Astrocyte (in vitro differentiated cells and primary cell): ENCODE data around the gene WNT1. TPM values are rescaled to one million over a fixed set of nuclear protein-coding genes. Genes with fewer than 3 reads are reported as not detected.

ENCODE experiments used
- DNase-seq: peaks from one replicate; pipeline ENCODE4 v3.0.0-alpha.2; 2010; ENCODE audit warnings: low read depth
- FAIRE-seq: peaks from 2 replicates; lab custom pipeline; 2011; peaks lifted over from hg19 to GRCh38; lab: Jason Lieb, UNC
- H2AFZ ChIP-seq: 2 replicates; pipeline ENCODE4 v1.6.0; 2012; ENCODE audit warnings: low read depth, low read length, inconsistent platforms
- H3K27ac ChIP-seq: 2 replicates; pipeline ENCODE4 v1.5.1; 2011; ENCODE audit warnings: low read depth, low read length, inconsistent platforms
- H3K27me3 ChIP-seq: 2 replicates; pipeline ENCODE4 v1.6.0; 2011; ENCODE audit warnings: low read length, inconsistent platforms; ENCODE audit not compliant: insufficient read depth
- H3K36me3 ChIP-seq: 2 replicates; pipeline ENCODE4 v1.5.1; 2011; ENCODE audit warnings: low read length, inconsistent platforms; ENCODE audit not compliant: insufficient read depth
- H3K4me1 ChIP-seq: 2 replicates; pipeline ENCODE4 v1.5.1; 2011; ENCODE audit warnings: low read length, inconsistent platforms; ENCODE audit not compliant: insufficient read depth
- H3K4me2 ChIP-seq: 2 replicates; pipeline ENCODE4 v1.6.0; 2012; ENCODE audit warnings: low read length, inconsistent platforms
- H3K4me3 ChIP-seq: 2 replicates; pipeline ENCODE4 v1.5.1; 2011; ENCODE audit warnings: low read depth, mild to moderate bottlenecking, low read length, inconsistent platforms; ENCODE audit not compliant: insufficient read depth
- H3K79me2 ChIP-seq: 2 replicates; pipeline ENCODE4 v1.6.0; 2012; ENCODE audit warnings: mild to moderate bottlenecking, low read length, inconsistent platforms; ENCODE audit not compliant: insufficient read depth
- H3K9ac ChIP-seq: 2 replicates; pipeline ENCODE4 v1.6.0; 2012; ENCODE audit warnings: mild to moderate bottlenecking, low read length, inconsistent platforms
- H3K9me3 ChIP-seq: 2 replicates; pipeline ENCODE4 v1.5.1; 2012; ENCODE audit warnings: low read depth, mild to moderate bottlenecking, low read length, inconsistent platforms; ENCODE audit not compliant: insufficient read depth
- H4K20me1 ChIP-seq: 2 replicates; pipeline ENCODE4 v1.6.0; 2012; ENCODE audit warnings: low read length, inconsistent platforms; ENCODE audit not compliant: insufficient read depth
- H3K27ac Mint-ChIP-seq: one replicate; pipeline ENCODE4 v1.8.0; 2021; ENCODE audit warnings: mild to moderate bottlenecking, mixed read lengths; ENCODE audit not compliant: unreplicated experiment
- H3K27me3 Mint-ChIP-seq: one replicate; pipeline ENCODE4 v1.8.0; 2021; ENCODE audit warnings: low read depth, mixed read lengths; ENCODE audit not compliant: unreplicated experiment
- H3K36me3 Mint-ChIP-seq: one replicate; pipeline ENCODE4 v1.8.0; 2021; ENCODE audit warnings: low read depth, mixed read lengths; ENCODE audit not compliant: unreplicated experiment
- H3K4me1 Mint-ChIP-seq: one replicate; pipeline ENCODE4 v1.8.0; 2021; ENCODE audit warnings: low read depth, mixed read lengths; ENCODE audit not compliant: unreplicated experiment
- H3K4me3 Mint-ChIP-seq: one replicate; pipeline ENCODE4 v1.8.0; 2021; ENCODE audit warnings: mild to moderate bottlenecking, moderate library complexity, mixed read lengths; ENCODE audit not compliant: unreplicated experiment
- H3K9me3 Mint-ChIP-seq: one replicate; pipeline ENCODE4 v1.8.0; 2021; ENCODE audit warnings: mild to moderate bottlenecking, mixed read lengths; ENCODE audit not compliant: unreplicated experiment
- CTCF ChIP-seq: IDR thresholded peaks from 2 replicates; pipeline ENCODE4 v1.5.1; 2011; ENCODE audit warnings: low read depth, mild to moderate bottlenecking, inconsistent platforms, low read length, moderate library complexity; ENCODE audit not compliant: insufficient read depth
- EZH2 ChIP-seq: IDR thresholded peaks from 2 replicates; pipeline ENCODE4 v1.6.1; 2012; ENCODE audit warnings: mild to moderate bottlenecking, low read length, inconsistent platforms; ENCODE audit not compliant: insufficient read depth
- total RNA-seq: library from RNA; stranded (reverse); gene quantifications from 2 replicates; pipeline ENCODE4 v1.2.1, GENCODE V29; 2021

The WNT1 gene
- total RNA-seq, 1 donor from 2014 or later: not detected

DNA sequence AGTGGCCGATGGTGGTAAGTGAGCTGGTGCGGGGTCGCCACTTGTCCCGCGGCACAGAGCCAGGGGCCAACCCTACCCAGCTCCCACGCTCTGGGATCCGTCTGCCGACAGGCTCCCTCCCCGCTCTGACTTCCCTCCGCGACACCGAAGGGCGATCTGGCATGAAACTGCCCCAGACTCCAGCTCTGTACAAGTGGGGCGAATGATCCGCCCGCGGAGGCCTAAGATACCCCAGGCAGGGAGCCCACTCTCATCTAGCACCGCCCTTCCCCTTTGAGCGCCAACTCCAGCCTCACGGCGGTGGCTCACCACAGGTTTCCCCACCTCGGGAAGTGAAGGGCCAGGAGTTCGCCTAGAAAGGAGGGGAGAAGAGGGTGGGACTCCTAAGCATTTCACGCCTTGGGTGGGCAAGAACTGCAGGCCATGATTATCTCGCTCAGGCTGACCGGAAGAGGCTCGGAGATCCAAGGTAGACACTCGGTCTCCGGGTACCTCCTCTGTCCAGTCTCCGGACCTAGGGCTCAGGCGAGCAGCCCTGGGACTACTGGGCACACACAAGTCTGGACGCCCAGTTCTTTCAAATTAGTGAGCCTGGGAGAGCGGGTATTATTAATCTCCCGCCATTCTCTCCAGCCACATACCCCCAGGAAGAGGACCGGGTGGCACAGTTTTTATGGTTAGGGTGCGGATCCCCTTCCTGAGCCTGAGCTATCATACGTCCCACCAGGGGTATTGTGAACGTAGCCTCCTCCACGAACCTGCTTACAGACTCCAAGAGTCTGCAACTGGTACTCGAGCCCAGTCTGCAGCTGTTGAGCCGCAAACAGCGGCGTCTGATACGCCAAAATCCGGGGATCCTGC is 849 bp downstream of the WNT1 start:
- Mint-ChIP-seq H3K4me3 (no peak overlapping the region), H3K4me1 (no peaks in the 10 kb centered on the region), H3K27me3 (peaks cover 85% of the 10 kb centered on the region), H3K36me3 (no peaks in the 10 kb centered on the region), H3K27ac (peak overlapping the region; percentile 34), H3K9me3 (peaks cover 14% of the 10 kb centered on the region)
- H3K9me3 ChIP-seq: peaks cover 7% of the 10 kb centered on the region
- H4K20me1 ChIP-seq: peaks cover 32% of the 10 kb centered on the region
- H3K27ac ChIP-seq: no peak overlapping the region
- H3K4me3 ChIP-seq: no peak overlapping the region
- FAIRE-seq (no peak), DNase-seq (no peak)
- peak; percentile 71 for TF ChIP-seq EZH2
- no peak for TF ChIP-seq CTCF
- H3K27me3 ChIP-seq: peaks cover 90% of the 10 kb centered on the region
- peaks cover 43% of the 10 kb centered on the region for H3K4me1 ChIP-seq
- no peak overlapping the region for H3K9ac ChIP-seq
- no peaks in the 10 kb centered on the region for H3K36me3 ChIP-seq
- no peaks in the 10 kb centered on the region for H3K79me2 ChIP-seq
- peak overlapping the region; percentile 45 for H3K4me2 ChIP-seq
- peak overlapping the region; percentile 34 for H2AFZ ChIP-seq

- peaks cover 14% of the 10 kb centered on the region for H3K9me3 Mint-ChIP-seq
Observed at GRCh38 chr12:48979602-48980388, 1.7 kb downstream of the WNT1 start.

More at GRCh38 chr12:48979602-48980388, 1.7 kb downstream of the WNT1 start:
- FAIRE-seq (no peak), DNase-seq (no peak)
- peaks cover 36% of the 10 kb centered on the region for H4K20me1 ChIP-seq
- no peak for TF ChIP-seq CTCF
- TF ChIP-seq EZH2: peak; percentile 88
- peaks cover 85% of the 10 kb centered on the region for H3K27me3 Mint-ChIP-seq
- H2AFZ ChIP-seq: no peak overlapping the region
- no peak overlapping the region for H3K4me3 ChIP-seq
- H3K4me3 Mint-ChIP-seq: no peak overlapping the region
- no peaks in the 10 kb centered on the region for H3K36me3 Mint-ChIP-seq
- H3K9me3 ChIP-seq: peaks cover 7% of the 10 kb centered on the region
- H3K4me1 Mint-ChIP-seq: no peaks in the 10 kb centered on the region
- H3K4me1 ChIP-seq: peaks cover 35% of the 10 kb centered on the region
- H3K4me2 ChIP-seq: peak overlapping the region; percentile 45
- no peaks in the 10 kb centered on the region for H3K79me2 ChIP-seq
- H3K27ac Mint-ChIP-seq: peak overlapping the region; percentile 41
- H3K36me3 ChIP-seq: no peaks in the 10 kb centered on the region
- H3K27me3 ChIP-seq: peaks cover 90% of the 10 kb centered on the region
- no peak overlapping the region for H3K9ac ChIP-seq
- no peak overlapping the region for H3K27ac ChIP-seq
